Endothelial cell of umbilical vein (primary cell): ENCODE data around the gene TBC1D19. TPM values are rescaled to one million over a fixed set of nuclear protein-coding genes. Genes with fewer than 3 reads are reported as not detected.

Experiments
- BruUV-seq: library from RNA; stranded (reverse); fragments of 400-500 nt; replicated peaks from 2 replicates; lab custom pipeline; 2021; lab: Mats Ljungman, UMichigan
- CTCF ChIA-PET: fragments of 300-600, 350-600 bp; sonication (Branson Sonifier 250); formaldehyde crosslinking; loops from one replicate; lab custom pipeline; 2021; ENCODE audit warnings: antibody characterized with exemption, inconsistent platforms; lab: Charles Lee
- POLR2A ChIA-PET: fragments of 300-600, 350-600 bp; sonication (Branson Sonifier 250); formaldehyde crosslinking; loops from one replicate; lab custom pipeline; 2021; ENCODE audit warnings: antibody characterized with exemption, inconsistent platforms; lab: Charles Lee
- DNase-seq: peaks from one replicate; pipeline ENCODE4 v3.0.0-alpha.2; 2011; ENCODE audit warnings: low read depth, low spot score
- FAIRE-seq: peaks from 2 replicates; lab custom pipeline; 2011; peaks lifted over from hg19 to GRCh38; lab: Jason Lieb, UNC
- H2AFZ ChIP-seq: 2 replicates; pipeline ENCODE4 v1.6.0; 2012; ENCODE audit warnings: low read depth, low read length, control low read depth, inconsistent platforms
- H3K27ac ChIP-seq: 2 replicates; pipeline ENCODE4 v1.5.1; 2011; ENCODE audit warnings: low read depth, mild to moderate bottlenecking, control low read depth, low read length, moderate library complexity; ENCODE audit not compliant: insufficient read depth
- H3K27me3 ChIP-seq, 2 experiments: 2 replicates each; pipeline versions ENCODE4 v1.6.0 to v1.6.1; 2011; ENCODE audit warnings: low read length in 2 of 2, mixed read lengths in 1 of 2; ENCODE audit not compliant: control insufficient read depth in 2 of 2, insufficient read depth in 2 of 2
- H3K36me3 ChIP-seq, 2 experiments: 2 replicates in 1 of 2; 3 replicates in 1 of 2; pipeline ENCODE4 v1.5.1; 2011; ENCODE audit warnings: low read length in 2 of 2, mild to moderate bottlenecking in 1 of 2, moderate library complexity in 1 of 2; ENCODE audit not compliant: control insufficient read depth in 2 of 2, insufficient read depth in 2 of 2; ENCODE audit errors: extremely low read depth in 1 of 2
- H3K4me1 ChIP-seq: 3 replicates; pipeline ENCODE4 v1.5.1; 2011; ENCODE audit warnings: mild to moderate bottlenecking, low read length; ENCODE audit not compliant: control insufficient read depth, insufficient read depth; ENCODE audit errors: extremely low read depth
- H3K4me2 ChIP-seq: 2 replicates; pipeline ENCODE4 v1.6.1; 2011; ENCODE audit warnings: low read length, control low read depth, mixed read lengths; ENCODE audit not compliant: insufficient read depth
- H3K4me3 ChIP-seq, 3 experiments: fragments of 200-600 bp in 1 of 3; sonication (generic), shearing (Covaris generic) in 1 of 3; replicated peaks in 1 of 3; 2 replicates each; pipeline ENCODE4 v1.5.1; 2011 to 2016; ENCODE audit warnings: control low read depth in 3 of 3, low read length in 3 of 3, mild to moderate bottlenecking in 2 of 3, inconsistent platforms in 1 of 3, low read depth in 1 of 3, moderate library complexity in 1 of 3; ENCODE audit not compliant: insufficient read depth in 1 of 3
- H3K79me2 ChIP-seq: 2 replicates; pipeline ENCODE4 v1.6.0; 2012; ENCODE audit warnings: low read length, inconsistent platforms; ENCODE audit not compliant: control insufficient read depth, insufficient read depth
- H3K9ac ChIP-seq: replicated peaks from 2 replicates; pipeline ENCODE3; 2011; ENCODE audit warnings: low read length, control low read depth; ENCODE audit not compliant: insufficient read depth; ENCODE audit errors: extremely low read depth
- H3K9me1 ChIP-seq: replicated peaks from 3 replicates; pipeline ENCODE4 v1.6.0; 2011; ENCODE audit warnings: mild to moderate bottlenecking, low read length; ENCODE audit not compliant: control insufficient read depth, insufficient read depth; ENCODE audit errors: extremely low read depth
- H3K9me3 ChIP-seq: replicated peaks from 2 replicates; pipeline ENCODE4 v1.5.1; 2012; ENCODE audit warnings: low read length, inconsistent platforms; ENCODE audit not compliant: control insufficient read depth, insufficient read depth
- H4K20me1 ChIP-seq: replicated peaks from 2 replicates; pipeline ENCODE3; 2011; ENCODE audit warnings: mild to moderate bottlenecking, low read length; ENCODE audit not compliant: control insufficient read depth, insufficient read depth; ENCODE audit errors: extremely low read depth
- EZH2 ChIP-seq: IDR thresholded peaks from 2 replicates; pipeline ENCODE4 v1.6.1; 2012; ENCODE audit warnings: borderline replicate concordance, low read depth, mild to moderate bottlenecking, moderate library complexity, low read length, inconsistent platforms; ENCODE audit not compliant: severe bottlenecking
- FOS ChIP-seq: IDR thresholded peaks from 2 replicates; pipeline ENCODE4 v1.6.1; 2011; ENCODE audit warnings: mild to moderate bottlenecking, low read length, moderate library complexity, borderline replicate concordance; ENCODE audit not compliant: insufficient read depth
- GATA2 ChIP-seq: IDR thresholded peaks from 2 replicates; pipeline ENCODE4 v1.7.0; 2011; ENCODE audit warnings: low read depth, mild to moderate bottlenecking, moderate library complexity, mixed read lengths, low read length; ENCODE audit not compliant: insufficient read length, insufficient read depth
- JUN ChIP-seq: IDR thresholded peaks from 2 replicates; pipeline ENCODE4 v1.6.1; 2011; ENCODE audit warnings: borderline replicate concordance, low read depth; ENCODE audit not compliant: insufficient read length, insufficient read depth
- MYC ChIP-seq: IDR thresholded peaks from one replicate; pipeline ENCODE4 v1.6.1; 2011; ENCODE audit warnings: mild to moderate bottlenecking, low read depth, low read length
- POLR2A ChIP-seq: IDR thresholded peaks from 2 replicates; pipeline ENCODE4 v1.6.1; 2012; ENCODE audit warnings: low read depth, mild to moderate bottlenecking, control low read depth, low read length
- POLR2AphosphoS5 ChIP-seq: IDR thresholded peaks from 2 replicates; pipeline ENCODE4 v1.6.1; 2012; ENCODE audit warnings: low read depth, mild to moderate bottlenecking, control low read depth, low read length, moderate library complexity; ENCODE audit not compliant: insufficient read depth
- dilution Hi-C: fragments of 300-500 bp; cut with MboI; formaldehyde crosslinking; loops from one replicate; pipeline ENCODE4 v1.15.0; 2019; ENCODE audit warnings: low sequenced_read_pairs; ENCODE audit not compliant: extremely low pct_ligation_motif_present
- intact Hi-C: fragments of 100-400 bp; cut with micrococcal nuclease; formaldehyde crosslinking; loops from one replicate; pipeline ENCODE4 v1.10.0; 2022
- polyA plus RNA-seq, 4 experiments: library from polyadenylated mRNA; depleted of rRNA in 3 of 4; stranded (reverse) in 3 of 4; unstranded in 1 of 4; fragments of >200 nt; gene quantifications; 2 replicates each; pipeline versions ENCODE4 v1.2.1 to v1.2.3, GENCODE V29; 2011 to 2012; ENCODE audit warnings: missing spikeins in 1 of 4
- total RNA-seq: library from RNA; stranded (reverse); gene quantifications from 2 replicates; pipeline ENCODE4 v1.2.3, GENCODE V29; 2021
- TF ChIP-seq, protein P1 (sequence below): IDR thresholded peaks from 2 replicates; pipeline ENCODE4 v1.6.1; 2011; ENCODE audit not compliant: insufficient read depth, insufficient read length
- TF ChIP-seq, protein P2 (sequence below), 2 donors: IDR thresholded peaks; 1 replicate in 1 of 2; 2 replicates in 1 of 2; pipeline ENCODE4 v1.5.1; 2011; ENCODE audit warnings: low read length in 2 of 2, mild to moderate bottlenecking in 2 of 2, moderate library complexity in 2 of 2, control low read depth in 1 of 2, inconsistent platforms in 1 of 2, low read depth in 1 of 2; ENCODE audit not compliant: insufficient read depth in 1 of 2; ENCODE audit errors: extremely low read depth in 1 of 2

TBC1D19 gene
- total and polyA plus RNA-seq, 2 donors (not counting 3 experiments of a cell fraction or from before 2014, with no cell fraction given) = 4.4 to 5.9 TPM

DNA sequence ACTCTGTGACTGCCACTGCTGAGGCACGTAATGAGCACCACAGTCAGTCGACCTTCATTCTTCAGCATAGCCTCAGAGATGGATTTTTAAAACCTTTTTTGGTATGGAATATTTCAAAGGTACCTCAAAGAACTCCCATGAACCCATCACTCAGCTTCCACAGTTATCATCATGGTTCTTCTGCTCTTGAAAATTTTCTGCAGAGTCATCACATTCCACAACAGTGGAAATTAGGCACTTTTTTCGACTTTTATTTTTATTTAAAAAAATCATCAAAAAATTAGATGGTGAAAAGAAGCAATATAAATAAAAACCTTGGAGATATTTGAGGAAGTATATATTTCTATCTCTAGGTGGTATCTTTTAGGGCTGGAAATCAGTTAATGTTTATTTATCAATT lies 37.5 kb downstream of the TBC1D19 start:
- DNase-seq (no peak), FAIRE-seq (no peak)
- ChIA-PET POLR2A (no interaction called here), CTCF (no interaction called here)
- H3K4me1 ChIP-seq = peaks cover 9% of the 10 kb centered on the region
- no peaks in the 10 kb centered on the region for H3K9me3 ChIP-seq
- H3K9me1 ChIP-seq = no peaks in the 10 kb centered on the region
- BruUV-seq = no TSS peak
- H3K4me3 ChIP-seq = no peak overlapping the region
- H3K79me2 ChIP-seq = no peaks in the 10 kb centered on the region
- H3K27me3 ChIP-seq = no peaks in the 10 kb centered on the region
- H4K20me1 ChIP-seq = no peaks in the 10 kb centered on the region
- no peaks in the 10 kb centered on the region for H3K36me3 ChIP-seq
- no peak overlapping the region for H3K9ac ChIP-seq
- dilution Hi-C loops = no loop called here
- no peak overlapping the region for H3K4me2 ChIP-seq
- no peak overlapping the region for H2AFZ ChIP-seq
- intact Hi-C loops = no loop called here
- no peak for TF ChIP-seq POLR2A
- TF ChIP-seq FOS = no peak
- TF ChIP-seq, protein P1, sequence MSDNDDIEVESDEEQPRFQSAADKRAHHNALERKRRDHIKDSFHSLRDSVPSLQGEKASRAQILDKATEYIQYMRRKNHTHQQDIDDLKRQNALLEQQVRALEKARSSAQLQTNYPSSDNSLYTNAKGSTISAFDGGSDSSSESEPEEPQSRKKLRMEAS = no peak
- TF ChIP-seq EZH2 = no peak
- TF ChIP-seq GATA2 = no peak
- TF ChIP-seq, protein P2, sequence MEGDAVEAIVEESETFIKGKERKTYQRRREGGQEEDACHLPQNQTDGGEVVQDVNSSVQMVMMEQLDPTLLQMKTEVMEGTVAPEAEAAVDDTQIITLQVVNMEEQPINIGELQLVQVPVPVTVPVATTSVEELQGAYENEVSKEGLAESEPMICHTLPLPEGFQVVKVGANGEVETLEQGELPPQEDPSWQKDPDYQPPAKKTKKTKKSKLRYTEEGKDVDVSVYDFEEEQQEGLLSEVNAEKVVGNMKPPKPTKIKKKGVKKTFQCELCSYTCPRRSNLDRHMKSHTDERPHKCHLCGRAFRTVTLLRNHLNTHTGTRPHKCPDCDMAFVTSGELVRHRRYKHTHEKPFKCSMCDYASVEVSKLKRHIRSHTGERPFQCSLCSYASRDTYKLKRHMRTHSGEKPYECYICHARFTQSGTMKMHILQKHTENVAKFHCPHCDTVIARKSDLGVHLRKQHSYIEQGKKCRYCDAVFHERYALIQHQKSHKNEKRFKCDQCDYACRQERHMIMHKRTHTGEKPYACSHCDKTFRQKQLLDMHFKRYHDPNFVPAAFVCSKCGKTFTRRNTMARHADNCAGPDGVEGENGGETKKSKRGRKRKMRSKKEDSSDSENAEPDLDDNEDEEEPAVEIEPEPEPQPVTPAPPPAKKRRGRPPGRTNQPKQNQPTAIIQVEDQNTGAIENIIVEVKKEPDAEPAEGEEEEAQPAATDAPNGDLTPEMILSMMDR (IDR thresholded peaks at IDR 0.05; ENCODE audit: extremely low read depth in 1 of 2, insufficient read depth in 1 of 2, low read depth in 1 of 2, low read length in 2 of 2) = no peak
- TF ChIP-seq JUN = no peak
- TF ChIP-seq MYC = no peak
- no peak for TF ChIP-seq POLR2AphosphoS5
- H3K27ac ChIP-seq = no peak overlapping the region
